ENCODE measurements around the gene EMC6. TPM values are rescaled to one million over a fixed set of nuclear protein-coding genes. Genes with fewer than 3 reads are reported as not detected.
A peak's percentile ranks its signal among the peaks of the same experiment; 100 is the strongest.

Gene EMC6
- total and polyA plus RNA-seq, 2 experiments from 2014 or later, result 42.7 to 130 TPM

- Histone ChIP-seq H3K9me3 (ENCODE audit: low read depth) (no peaks in the 10 kb centered on the region), H2AFZ (no peak overlapping the region), H3K4me2 (no peak overlapping the region), H3K27ac (no peak overlapping the region), H3K79me2 (peaks cover 29% of the 10 kb centered on the region), H3K9me2 (replicated peaks; ENCODE audit: insufficient read depth) (no peaks in the 10 kb centered on the region), H3K27me3 (no peaks in the 10 kb centered on the region), H3K36me3 (replicated peaks; ENCODE audit: insufficient read depth, low read depth) (no peaks in the 10 kb centered on the region), H4K20me1 (ENCODE audit: insufficient read depth, poor library complexity, severe bottlenecking) (peaks cover 26% of the 10 kb centered on the region), H3K4me3 (no peak overlapping the region), H3K4me1 (ENCODE audit: insufficient read depth) (peaks cover 30% of the 10 kb centered on the region)
- DNase-seq (ENCODE audit: low spot score), result no peak
- WGBS (ENCODE audit: low lambda C conversion rate, missing lambda C conversion rate), result 91% methylated on average over 31 of the region's 33 CpGs
- no peak for TF ChIP-seq EZH2 (IDR thresholded peaks at IDR 0.05; ENCODE audit: borderline replicate concordance)
- no peak for TF ChIP-seq CTCF (IDR thresholded peaks at IDR 0.05; ENCODE audit: poor library complexity)
- TF ChIP-seq EZH2phosphoT487 (IDR thresholded peaks at IDR 0.05; ENCODE audit: low read depth, severe bottlenecking, unreplicated experiment), result no peak
These were observed 5.3 kb upstream of the EMC6 start for GRCh38 chr17:3663102-3664011.

GRCh38 chr17:3665834-3666233 lies 2.8 kb upstream of the EMC6 start:
- H3K4me2 ChIP-seq, result peak overlapping the region; percentile 91
- peaks cover 18% of the 10 kb centered on the region for H3K4me1 ChIP-seq (ENCODE audit: insufficient read depth)
- H3K4me3 ChIP-seq, result no peak overlapping the region
- no peak for TF ChIP-seq EZH2phosphoT487 (IDR thresholded peaks at IDR 0.05; ENCODE audit: low read depth, severe bottlenecking, unreplicated experiment)
- TF ChIP-seq EZH2 (IDR thresholded peaks at IDR 0.05; ENCODE audit: borderline replicate concordance), result no peak
- TF ChIP-seq CTCF (IDR thresholded peaks at IDR 0.05; ENCODE audit: poor library complexity), result no peak
- H3K9me2 ChIP-seq (replicated peaks; ENCODE audit: insufficient read depth), result no peaks in the 10 kb centered on the region
- H2AFZ ChIP-seq, result no peak overlapping the region
- peaks cover 34% of the 10 kb centered on the region for H4K20me1 ChIP-seq (ENCODE audit: insufficient read depth, poor library complexity, severe bottlenecking)
- no peak for DNase-seq (ENCODE audit: low spot score)
- H3K9me3 ChIP-seq (ENCODE audit: low read depth), result no peaks in the 10 kb centered on the region
- no peak overlapping the region for H3K27ac ChIP-seq
- H3K27me3 ChIP-seq, result no peaks in the 10 kb centered on the region
- no peaks in the 10 kb centered on the region for H3K36me3 ChIP-seq (replicated peaks; ENCODE audit: insufficient read depth, low read depth)
- WGBS (ENCODE audit: low lambda C conversion rate, missing lambda C conversion rate), result 97% methylated on average over 5 of the region's 5 CpGs
- peaks cover 50% of the 10 kb centered on the region for H3K79me2 ChIP-seq

GRCh38 chr17:3666516-3666915 lies 2.1 kb upstream of the EMC6 start:
- H3K27ac ChIP-seq, result peak overlapping the region; percentile 98
- no peaks in the 10 kb centered on the region for H3K27me3 ChIP-seq
- H4K20me1 ChIP-seq (ENCODE audit: insufficient read depth, poor library complexity, severe bottlenecking), result peaks cover 34% of the 10 kb centered on the region
- peak overlapping the region; percentile 91 for H3K4me2 ChIP-seq
- no peaks in the 10 kb centered on the region for H3K9me2 ChIP-seq (replicated peaks; ENCODE audit: insufficient read depth)
- TF ChIP-seq EZH2phosphoT487 (IDR thresholded peaks at IDR 0.05; ENCODE audit: low read depth, severe bottlenecking, unreplicated experiment) (no peak), EZH2 (IDR thresholded peaks at IDR 0.05; ENCODE audit: borderline replicate concordance) (no peak), CTCF (IDR thresholded peaks at IDR 0.05; ENCODE audit: poor library complexity) (no peak)
- WGBS (ENCODE audit: low lambda C conversion rate, missing lambda C conversion rate), result 91% methylated on average over 6 of the region's 6 CpGs
- no peaks in the 10 kb centered on the region for H3K9me3 ChIP-seq (ENCODE audit: low read depth)
- no peak overlapping the region for H2AFZ ChIP-seq
- H3K4me3 ChIP-seq, result no peak overlapping the region
- H3K79me2 ChIP-seq, result peaks cover 56% of the 10 kb centered on the region
- peaks cover 18% of the 10 kb centered on the region for H3K4me1 ChIP-seq (ENCODE audit: insufficient read depth)
- no peak for DNase-seq (ENCODE audit: low spot score)
- H3K36me3 ChIP-seq (replicated peaks; ENCODE audit: insufficient read depth, low read depth), result no peaks in the 10 kb centered on the region

All from hepatocyte (in vitro differentiated cells).